NCI-H82 treated with DMSO at 0.1 percent for 48 hours (cell line): Measurements from ENCODE around the gene CHID1.
A peak's percentile ranks its signal among the peaks of the same experiment; 100 is the strongest.

Experiments used
- DNase-seq: peaks from one replicate; lab custom pipeline; 2025; ENCODE audit not compliant: unreplicated experiment; lab: John Stamatoyannopoulos, UW

Gene CHID1

DNA sequence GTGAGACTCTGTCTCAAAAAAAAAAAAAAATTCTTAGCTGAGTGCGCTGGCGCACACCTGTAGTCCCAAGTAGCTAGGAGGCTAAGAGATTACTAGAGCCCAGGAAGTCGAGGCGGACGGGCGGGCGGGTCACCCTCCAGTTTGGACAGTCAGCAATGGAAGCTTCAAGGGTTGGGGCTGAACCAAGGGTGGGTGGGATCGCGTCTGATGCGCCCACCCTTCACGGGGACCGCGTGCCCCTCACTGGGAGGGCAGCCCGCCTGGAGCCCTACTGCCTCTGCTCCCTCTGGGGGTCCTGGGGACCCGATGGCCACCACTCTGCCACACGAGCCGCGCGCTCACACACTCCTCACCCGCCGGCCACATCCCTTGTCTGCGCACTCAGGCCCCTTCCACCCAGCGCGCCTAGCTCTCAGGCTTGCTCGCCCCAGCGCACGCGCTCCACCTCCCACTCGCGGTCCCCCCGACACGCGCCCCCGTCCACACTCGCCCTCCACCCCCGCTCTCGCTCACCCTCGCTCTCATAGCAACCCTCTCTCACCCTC, 494 bp downstream of the CHID1 start:
- DNase-seq, result no peak

DNA sequence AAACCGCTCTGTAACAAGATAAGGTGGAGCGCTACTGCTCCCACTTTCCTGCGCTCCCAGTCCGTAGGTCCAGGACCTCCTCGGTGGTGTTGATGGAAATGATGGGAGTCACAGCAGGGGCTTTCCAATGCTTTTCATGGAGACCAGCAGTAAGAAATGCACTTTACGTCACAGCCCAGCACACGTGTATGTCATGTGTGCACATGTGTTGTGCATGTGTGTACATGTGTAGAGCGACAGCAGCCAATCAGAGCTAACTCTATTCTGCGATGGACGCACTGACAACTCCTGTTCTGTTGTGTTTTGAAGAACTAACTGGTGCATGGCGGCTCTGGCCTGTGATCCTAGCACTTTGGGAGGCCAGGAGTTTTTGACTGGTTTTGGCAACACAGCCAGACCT, 1.2 kb downstream of the CHID1 start:
- DNase-seq, result no peak

DNA sequence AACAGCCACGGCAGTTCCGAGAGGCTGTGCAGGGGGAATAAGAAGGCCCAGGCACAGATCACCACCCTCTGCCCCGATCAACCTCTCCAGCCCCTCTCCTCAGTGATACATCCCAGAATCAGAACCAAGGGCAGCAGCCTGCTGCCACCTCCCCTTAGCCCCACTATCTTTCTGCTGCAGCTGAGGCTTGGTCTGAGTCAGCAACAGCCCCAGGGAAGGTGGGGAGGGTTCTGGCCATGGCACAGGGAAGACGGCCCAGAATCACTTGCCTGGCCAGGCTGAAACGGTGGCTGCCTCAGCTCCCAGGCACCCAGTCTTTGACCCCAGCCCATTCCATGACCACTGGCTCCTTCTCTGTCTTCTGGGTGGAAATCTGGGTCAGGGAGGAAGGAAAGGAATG, 2.3 kb downstream of the CHID1 start:
- no peak for DNase-seq

DNA sequence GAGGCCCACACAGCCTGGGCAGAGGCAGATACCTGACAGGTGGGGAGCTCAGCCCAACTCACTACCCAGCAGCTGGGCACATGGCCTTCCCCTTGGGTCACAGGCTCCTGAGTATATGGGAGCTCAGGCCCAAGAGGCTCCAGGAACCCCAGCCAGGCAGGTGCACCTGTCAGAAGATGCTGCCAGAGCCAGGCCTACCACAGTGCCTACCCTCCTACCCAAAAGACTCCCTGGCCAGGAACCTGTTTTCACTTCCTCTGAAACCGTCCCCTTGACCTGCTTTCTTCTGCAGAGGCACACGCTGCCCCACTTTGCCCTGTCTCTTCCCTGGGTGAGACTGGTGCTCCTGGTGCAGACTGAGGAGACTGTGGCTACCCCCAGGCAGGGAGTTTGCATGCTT, 2.9 kb downstream of the CHID1 start:
- DNase-seq, result no peak

DNA sequence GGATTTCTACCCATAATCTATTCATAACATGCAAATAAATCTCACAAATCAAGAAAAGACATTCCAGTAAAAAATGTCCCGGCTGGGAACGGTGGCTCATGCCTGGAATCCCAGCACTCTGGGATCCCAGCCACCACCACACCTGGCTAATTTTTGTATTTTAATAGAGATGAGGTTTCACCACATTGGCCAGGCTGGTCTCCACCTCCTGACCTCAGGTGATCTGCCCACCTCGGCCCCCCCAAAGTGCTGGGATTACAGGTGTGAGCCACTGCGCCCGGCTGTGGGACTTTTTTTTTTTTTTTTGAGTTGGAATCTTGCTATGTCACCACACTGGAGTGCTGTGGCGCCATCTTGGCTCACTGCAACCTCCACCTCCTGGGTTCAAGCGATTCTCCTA, 4.7 kb downstream of the CHID1 start:
- DNase-seq, result no peak

DNA sequence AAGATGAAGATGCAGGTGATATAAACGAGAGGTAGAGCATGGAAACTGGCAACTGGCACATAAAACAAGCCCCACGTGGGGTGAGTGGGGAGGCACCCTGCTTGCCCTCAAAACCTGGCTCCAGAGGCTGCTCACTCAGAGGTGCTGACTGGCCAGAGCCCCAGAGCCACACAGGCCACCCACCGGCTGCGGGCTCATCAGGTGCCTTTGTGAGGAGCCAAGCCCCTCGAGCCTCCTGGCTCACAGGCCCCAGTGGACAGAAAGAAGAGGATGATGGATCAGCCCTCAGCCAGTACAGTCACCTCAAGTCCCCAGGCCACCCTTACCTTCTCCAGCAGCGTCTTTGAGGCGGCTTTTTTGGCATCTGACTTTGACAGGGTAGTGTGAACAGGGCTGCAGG, 6.2 kb downstream of the CHID1 start:
- DNase-seq, result no peak

DNA sequence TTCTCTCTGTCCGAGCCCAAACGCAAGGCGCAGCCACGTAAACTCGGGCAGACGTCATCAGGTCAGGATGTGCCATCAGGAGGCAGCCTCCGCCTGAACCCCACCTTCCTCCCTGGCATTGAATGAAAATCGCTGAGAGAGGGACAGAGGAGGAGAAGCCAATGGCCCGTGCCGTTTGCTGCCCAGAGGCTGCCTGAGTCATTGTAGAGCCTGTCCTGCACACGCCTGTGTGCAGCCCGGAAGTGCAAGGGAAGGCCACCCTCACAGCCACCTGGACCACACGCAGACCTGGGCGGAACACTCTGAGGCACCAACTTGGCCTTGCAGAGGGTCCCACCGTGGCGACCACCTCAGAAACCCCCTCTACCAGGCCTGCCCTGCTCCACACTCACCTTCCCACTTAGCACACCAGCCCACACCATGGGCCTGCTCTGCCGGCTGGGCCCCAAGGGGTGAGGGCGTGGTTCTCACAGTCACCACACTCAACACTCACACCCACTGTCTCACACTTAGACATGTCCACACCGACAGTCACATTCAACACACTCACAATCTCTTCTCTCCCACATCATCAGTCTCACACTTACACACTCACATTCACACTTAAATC, 9.1 kb downstream of the CHID1 start:
- DNase-seq, result no peak

DNA sequence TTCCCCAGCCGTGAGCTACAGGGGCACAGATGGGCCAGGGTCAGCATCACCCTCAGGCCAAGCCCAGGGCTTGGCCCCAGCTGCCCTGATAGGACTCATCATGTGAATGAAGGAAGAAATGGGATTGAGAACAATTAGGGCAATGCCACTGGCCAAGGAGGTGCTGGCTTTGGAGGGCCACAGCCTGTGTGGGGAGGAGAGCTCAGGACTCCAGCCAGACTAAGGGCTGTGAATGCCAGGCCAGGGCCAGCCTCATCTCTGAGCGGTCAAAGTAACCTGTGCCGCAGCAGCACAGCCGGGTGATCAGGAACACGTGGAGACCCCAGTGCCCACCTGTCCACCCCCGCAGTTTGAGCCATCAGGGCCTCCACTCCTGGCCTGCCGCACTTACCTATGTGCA, 10.1 kb downstream of the CHID1 start:
- DNase-seq, result no peak

DNA sequence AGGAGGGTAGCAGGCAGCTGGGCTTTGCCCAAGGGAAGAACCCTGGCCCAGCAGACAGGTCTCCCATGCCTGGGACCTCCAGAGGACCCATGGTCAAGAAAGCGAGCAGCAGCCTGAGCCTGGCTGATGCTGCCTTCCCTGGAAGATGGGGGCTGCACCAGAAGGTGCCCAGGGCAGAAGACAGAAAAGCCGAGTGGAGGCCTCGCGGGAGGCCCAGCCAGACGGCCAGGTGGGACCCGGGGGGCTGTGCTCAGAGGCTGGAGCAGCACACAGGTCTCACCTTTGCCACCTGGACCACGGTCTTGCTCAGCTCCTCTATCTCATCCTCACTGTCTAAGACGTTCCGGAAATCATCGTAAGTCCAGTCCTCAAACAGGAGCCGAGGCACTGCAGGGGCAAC, 10.9 kb downstream of the CHID1 start:
- DNase-seq, result no peak

DNA sequence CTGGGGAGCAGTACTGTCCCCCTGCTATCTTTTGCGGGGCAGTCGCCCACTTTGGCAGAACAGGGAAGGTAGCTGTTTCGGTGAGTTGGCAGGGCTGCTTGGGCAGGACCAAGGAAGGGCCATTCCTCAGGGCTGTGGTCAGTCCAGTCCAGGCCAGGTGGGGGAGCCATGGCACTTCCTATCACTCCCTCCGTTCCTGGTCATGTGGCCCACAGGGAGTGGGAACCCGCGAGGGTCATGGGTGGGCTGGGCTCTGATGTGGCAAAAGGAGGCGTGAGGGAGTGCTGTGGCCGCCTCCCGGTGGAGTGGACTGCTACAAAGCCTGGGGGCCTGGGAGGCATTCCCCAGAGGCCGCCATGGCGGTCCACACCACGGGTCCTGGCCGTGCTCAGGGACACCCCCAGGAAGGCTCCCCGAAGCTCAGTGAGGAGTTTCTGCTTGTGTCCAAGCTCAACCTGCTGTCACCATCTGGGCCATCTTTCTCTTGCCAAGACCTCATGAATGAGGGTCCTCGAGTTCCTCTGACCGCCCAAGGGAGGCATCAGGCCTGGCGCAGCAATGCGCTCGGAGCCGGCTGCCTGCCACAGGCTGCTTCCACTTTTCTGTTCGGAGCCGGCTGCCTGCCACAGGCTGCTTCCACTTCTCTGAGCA, 11.9 kb downstream of the CHID1 start:
- no peak for DNase-seq

DNA sequence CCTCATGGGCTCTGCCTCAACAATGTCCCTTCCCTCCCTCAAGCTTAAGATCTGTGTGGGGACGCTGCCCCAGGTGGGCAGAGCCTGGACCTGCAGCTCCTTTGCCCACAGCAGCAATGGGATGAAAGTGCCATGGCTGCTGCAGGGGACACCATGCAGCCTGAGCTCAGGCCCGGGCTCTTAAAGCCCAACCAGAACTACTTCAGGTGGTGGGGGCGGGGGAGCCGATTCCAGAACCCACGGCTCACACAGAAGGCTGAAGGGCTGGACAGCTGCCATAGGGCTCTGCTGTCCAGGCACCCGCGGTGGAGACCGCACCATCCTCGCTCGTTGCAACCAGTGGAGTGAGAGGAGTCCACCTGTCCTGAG, 12.5 kb downstream of the CHID1 start:
- no peak for DNase-seq

DNA sequence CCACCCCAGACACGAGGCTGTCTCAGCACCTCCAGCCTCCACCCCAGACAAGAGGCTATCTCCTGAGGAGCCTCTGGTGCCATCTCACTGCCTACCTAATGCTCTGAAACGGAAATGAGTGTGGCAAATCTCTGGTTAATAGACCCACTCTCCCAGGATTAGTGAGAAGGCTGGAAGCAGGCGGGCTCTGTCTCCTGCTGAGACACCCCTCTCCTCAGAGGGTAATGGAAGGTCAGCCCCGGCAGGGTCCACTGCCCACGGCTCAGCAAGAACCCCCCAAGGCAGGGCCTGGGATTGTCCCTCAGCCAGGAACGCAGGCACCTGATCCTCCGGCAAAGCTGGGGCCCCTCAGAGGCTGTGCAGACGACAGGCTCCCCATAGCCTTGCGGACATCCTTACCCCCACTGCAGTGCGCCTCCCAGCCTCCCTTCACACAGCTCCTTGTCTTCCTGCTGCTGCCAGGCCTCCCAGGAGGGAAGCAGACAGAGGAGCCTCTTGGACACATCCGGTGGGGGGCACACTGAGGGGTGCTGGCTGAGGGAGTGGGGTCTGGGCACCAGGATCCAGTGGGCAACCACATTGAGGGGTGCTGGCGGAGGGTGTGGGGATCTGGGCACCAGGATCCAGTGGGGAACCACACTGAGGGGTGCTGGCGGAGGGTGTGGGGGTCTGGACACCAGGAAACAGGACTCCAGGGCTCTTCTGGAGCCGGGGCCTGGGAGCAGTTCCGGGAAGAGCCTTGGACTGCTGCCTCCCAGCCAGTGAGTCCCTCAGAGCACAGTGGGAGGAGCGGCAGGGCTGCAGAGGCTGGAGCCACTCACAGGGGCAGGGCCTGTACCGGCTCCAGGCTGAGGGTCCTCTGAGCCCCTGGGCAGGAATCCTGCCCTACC, 13.1 kb downstream of the CHID1 start:
- DNase-seq, result no peak

DNA sequence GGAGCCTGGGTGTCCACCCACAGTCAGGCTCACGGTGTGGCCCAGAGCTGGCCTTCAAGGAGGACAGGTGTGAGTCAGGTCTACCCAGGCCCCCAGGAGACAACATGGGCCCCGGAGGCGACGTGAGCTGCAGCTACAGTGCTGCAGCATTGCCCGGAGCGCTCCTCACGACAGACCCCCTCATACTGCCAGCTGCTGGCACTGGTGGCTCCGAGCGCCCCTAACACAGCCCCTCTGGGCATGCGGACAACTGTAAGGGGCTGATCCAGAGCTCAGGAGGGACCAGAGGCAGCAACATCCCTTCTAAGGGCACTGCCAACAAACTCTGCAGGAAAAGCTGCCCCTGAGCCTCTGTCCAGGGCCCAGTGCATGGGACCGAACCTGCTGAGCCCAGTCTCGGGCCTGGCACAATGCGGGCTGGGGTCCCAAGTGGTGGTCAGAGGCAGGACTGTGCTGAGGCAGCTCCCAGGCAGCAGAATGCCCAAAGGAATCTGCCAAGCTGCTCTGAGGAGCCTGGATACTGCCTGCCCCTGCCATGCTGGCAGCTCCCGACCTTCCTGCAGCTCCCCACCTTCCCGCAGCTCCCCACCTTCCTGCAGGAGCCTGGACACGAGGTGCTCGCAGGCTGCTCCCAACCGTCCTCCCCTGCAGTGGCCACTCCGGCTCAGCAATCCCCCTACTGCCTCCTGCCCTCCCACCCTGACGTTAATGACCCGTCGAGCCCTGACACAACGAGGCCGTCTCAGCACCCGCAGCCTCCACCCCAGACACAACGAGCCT, 15.1 kb downstream of the CHID1 start:
- DNase-seq, result no peak

DNA sequence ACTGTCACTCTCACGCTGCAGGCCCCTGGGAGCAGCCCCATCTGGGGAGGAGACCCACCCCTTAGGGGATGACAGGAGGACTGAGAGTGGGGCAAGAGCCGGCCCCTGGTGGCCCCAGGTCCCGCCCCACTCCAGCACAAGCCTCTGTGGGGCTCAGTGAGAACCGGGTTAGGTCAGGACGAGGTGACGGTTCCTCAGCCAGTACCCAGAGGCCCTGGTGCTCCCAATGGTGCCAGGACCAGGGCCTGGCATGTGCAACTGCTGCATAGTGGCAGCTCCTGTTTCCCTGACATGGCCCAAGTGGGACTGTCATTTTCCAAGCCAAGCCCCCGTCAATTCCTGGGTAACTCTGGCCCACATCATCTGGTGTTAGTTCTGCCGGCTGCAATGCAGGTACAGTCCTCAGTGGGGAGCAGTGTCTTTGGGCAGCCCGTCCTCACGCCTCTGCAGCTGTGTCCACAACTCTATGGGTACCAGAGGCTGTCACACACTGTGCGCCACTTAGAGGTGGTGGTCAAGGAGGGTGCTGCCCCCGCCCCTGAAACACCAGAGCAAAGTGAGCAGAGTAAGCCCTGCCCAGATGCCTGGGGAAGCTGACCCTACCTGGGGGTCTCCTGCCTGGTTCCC, 15.9 kb downstream of the CHID1 start:
- DNase-seq, result no peak

DNA sequence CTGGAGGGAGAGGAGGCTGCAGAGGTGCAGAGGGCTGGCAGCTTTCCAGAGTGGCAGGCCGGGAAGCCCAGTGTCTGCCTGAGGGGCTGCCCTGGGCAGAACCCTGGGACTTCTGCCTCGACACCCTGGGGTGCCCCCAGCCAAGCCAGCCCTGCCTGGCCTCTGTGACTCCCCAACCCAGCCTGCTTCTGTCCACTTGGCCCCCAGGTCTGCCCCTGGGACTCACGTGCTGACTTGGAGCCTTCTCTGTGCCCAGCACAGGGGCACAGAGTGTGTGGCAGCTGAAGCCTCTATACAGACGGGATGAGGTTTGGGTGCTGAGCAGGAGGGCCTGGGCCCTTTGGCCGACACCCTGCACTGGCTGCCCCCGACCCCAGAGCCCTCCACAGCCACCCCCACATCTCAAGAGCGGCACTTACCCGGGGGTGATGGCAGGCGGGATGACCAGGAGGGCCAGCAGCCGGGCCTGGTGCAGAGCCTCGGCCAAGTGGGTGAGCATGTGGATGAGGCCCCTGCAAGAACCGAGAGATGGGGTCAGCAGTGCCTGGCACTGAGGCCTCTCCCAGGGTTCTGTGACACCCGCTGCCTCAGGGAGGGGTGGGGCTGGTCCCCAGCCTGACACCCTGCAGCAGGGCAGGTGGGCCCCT, 17.5 kb downstream of the CHID1 start:
- no peak for DNase-seq

DNA sequence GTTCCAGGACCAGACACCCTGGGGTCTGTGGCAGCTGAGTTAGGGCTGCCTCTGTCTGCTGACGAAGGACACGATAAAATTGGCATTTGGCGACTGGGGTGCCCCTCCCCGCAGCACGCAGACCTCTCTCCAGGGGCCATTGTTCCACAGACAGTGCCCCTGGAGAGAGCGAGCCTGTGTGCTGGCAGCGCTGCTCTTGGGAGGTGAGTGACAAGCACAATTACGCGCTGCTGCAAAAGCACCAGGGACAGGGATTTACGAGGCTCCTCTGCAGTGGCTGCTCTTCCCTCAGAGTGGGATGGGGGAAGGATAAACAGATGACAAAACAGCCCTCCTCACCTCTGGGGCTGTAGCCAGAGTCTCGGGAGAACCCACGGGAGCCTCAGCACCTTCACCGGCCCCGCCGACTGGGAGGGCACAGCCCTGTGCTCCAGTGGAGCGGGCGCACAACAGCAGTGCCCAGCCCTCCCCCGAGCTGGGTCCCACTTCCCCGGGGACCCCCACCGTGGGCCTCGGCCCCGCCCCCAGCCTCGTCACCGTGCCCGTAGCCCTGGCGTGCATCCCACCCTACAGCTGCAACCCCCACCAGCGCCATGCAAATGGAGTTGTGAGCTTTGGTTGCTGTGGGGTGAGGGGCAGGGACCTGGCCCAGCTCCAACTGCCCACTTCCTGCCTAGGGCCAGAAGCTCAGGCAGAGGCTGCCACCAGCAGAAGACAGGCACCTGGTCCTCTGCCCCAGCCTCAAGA, 19.6 kb downstream of the CHID1 start:
- DNase-seq, result no peak

DNA sequence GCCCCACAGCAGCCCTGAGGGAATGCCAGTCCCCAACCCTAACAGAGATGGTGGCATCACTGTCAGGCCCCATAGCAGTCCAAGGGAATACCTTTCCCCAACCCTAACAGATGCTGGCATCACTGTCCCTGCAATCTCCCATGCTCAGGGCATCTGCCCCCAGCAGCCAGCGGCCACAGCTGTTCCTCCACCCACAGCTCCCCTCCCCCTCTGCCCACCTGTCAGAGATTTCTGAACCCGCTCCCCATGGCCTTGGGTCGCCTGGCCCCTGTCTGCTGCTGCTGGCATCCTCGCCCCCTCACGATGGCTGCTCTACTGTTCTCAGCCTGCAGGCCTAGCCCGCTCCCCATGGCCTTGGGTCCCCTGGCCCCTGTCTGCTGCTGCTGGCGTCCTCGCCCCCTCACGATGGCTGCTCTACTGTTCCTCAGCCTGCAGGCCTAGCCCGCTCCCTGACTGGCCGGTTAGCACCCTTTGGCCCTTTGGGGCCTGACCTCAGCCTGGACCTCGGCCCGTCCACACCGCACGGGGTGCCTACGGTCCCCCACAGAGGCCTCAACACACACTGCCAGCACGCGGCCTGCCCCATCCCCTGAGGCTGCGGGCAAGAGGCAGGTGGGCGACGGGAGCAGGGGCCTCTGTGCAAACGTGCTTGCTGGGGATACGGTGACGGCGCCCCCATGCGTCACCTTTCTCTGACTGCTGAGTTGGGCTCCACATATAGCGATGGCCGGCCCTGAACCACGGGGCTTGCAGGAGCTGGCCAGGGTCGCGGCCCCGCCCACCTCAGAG, 20.7 kb downstream of the CHID1 start:
- DNase-seq, result no peak

DNA sequence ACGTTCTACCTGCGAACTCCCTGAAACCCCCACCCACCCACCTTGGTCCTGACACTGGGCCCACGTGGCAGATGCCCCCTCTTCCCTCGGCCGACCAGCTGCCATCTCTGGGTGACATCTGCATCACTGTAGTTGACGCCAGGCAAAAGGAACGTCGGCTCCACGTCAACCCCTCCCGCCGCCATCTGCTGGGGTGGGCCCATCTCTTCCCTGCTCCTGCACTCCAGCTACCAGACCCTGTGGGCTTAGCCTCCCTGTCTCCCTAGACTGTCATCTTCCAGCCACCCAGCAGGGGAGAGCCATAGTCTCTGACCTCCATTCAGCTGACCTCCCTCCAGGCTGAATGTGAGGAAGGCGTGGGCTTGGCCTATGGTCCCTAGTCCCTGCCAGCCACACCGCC, 21.4 kb downstream of the CHID1 start:
- DNase-seq, result peak; percentile 50
